Stimulated activated CD4-positive, alpha-beta T cell treated with anti-CD3 and anti-CD28 coated beads, Interleukin-4, amount 100 ng/mL, for 4 hours (primary cell): ENCODE measurements around the gene RPUSD3.
"Not testable (repeated sequence)": the region's sequence is repeated elsewhere in the genome, so short reads cannot be mapped to it uniquely, and the experiment has no call there.

Source experiments
- DNase-seq, 2 experiments: peaks; one replicate each; pipeline ENCODE4 v3.0.0-alpha.2; 2020

The RPUSD3 gene, protein sequence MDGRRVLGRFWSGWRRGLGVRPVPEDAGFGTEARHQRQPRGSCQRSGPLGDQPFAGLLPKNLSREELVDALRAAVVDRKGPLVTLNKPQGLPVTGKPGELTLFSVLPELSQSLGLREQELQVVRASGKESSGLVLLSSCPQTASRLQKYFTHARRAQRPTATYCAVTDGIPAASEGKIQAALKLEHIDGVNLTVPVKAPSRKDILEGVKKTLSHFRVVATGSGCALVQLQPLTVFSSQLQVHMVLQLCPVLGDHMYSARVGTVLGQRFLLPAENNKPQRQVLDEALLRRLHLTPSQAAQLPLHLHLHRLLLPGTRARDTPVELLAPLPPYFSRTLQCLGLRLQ

DNA sequence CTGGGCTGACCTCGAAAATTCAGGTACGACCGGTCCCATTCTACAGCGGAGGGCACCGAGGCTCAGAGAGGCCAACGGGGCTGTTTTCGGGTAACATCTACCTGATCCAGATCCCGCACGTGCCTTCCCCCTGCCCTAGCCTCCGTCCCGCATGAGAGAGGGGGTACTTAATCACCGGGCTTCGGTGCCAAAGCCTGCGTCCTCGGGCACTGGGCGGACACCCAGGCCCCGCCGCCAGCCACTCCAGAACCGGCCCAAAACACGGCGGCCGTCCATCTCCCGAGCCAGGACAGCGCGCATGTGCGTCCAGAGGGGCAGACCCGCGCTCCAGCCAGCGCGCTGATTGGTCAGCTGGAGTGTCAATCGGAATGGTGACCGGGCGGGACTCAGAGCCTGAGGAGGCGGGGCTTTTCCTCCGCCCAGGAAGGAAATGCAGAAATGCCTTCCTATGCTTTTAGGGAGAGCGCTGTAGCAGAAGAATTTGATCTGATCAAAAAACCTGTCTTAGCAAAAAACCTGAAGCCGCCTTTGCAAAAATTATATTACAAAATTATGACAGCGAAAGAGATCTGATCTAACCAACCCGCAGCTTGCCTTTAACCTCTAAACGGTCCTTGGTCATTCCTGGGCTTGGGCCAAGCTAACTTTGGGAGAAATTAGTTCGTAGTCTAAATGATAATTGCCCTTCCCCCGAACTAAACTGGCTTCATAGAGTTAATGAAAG is at the start of gene RPUSD3:
Gene RPUSD3 (minus strand): TSS at position 294 of the 724 bp plus-strand sequence. CDS start 18 bp downstream, at position 276.
- peak; percentile 92 to 98 for DNase-seq

DNA sequence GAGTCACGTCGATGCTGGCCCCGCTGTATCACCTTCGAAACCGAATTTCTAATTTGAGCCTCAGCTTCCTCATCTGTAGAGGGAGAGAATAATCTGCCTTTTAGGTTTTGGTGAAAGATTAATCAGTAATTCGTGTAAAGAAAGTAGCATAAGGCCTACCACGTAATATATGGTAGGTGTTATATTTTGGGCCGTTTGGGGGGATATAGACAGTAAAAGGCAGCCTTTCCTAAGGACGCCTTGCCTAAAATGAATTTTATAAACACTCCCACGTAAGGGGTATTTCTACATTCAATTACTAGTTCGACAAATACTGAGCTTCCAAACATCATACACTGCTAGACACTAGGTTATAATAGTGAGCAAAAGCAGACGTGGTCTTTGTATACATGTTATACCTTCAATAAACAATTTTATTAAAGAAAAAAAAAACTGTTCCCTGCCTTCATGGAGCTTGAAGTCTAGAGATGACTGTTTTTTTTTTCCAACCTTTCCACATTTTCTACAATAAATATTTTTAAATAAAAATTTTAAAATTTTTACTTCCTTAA is 47.3 kb upstream of the RPUSD3 start:
- no peak for DNase-seq

DNA sequence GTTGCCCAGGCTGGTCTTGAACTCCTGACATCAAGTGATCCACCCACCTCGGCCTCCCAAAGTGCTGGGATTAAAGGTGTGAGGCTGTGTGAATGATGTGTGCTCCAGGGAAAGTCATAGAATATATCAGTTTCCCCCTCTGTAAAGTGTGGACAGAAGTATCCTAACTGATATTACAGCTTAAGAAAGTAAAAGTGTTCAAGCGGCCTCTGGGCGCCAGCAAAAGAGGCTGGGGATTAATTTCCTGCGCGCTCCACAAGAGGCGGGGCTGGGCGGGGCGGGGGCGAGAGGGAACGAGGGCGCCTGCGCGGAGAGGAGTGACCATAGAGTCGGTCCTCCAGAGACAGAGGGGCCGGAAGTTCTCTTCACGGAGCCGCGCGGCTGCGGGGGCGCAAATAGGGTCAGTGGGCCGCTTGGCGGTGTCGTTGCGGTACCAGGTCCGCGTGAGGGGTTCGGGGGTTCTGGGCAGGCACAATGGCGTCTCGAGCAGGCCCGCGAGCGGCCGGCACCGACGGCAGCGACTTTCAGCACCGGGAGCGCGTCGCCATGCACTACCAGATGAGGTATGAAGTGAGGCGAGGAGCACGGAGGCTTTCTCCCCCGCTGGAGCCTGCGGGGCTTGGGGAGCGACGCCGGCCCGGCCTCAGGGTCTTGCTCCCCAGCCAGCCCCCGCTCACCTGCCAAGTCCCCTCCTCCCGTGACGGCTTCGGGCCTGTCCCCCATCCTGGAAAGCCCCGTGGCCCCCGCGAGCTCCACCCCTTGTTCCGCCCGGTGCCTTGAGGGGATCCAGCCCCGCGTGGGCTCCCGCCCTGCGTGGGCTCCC is 46.7 kb upstream of the RPUSD3 start, which contains the start of gene JAGN1:
Gene JAGN1 (plus strand): TSS at position 362 of the 823 bp plus-strand sequence. CDS start 113 bp downstream, at position 475.
- peak; percentile 93 to 94 for DNase-seq

DNA sequence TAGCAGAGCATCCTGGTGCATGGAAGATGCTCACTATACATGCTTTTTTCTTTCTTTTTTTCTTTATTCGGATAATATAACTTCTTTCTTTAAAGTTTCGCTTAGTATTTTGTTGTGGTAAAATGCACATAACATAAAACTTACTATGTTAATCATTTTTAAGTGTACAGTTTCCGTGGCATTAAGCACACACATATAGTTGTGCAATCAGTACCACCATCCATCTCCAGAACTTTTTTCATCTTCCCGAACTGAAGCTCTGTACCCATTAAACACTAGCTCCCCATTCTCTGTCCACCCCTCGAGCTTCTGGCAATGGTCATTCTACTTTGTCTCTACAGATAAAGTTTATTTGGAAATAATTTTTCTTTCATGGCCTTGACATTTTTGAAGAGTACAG is 45.6 kb upstream of the RPUSD3 start:
- no peak for DNase-seq

DNA sequence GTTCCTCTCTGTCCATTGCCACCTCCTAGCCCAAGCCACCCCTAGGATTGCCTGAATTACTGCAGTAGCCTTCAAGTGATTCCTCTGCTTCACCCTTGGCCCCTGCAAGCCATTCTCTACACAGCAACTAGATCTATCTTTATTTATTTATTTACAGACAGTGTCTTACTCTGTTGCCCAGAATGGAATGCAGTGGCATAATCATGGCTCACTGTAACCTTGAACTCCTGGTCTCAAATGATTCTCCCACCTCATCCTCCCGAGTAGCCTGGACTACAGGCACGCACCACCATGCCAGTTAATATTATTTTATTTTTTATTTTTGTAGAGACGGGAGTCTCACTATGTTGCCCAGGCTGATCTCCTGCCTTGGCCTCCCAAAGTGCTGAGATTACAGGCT is 44.7 kb upstream of the RPUSD3 start:
- DNase-seq: no peak

DNA sequence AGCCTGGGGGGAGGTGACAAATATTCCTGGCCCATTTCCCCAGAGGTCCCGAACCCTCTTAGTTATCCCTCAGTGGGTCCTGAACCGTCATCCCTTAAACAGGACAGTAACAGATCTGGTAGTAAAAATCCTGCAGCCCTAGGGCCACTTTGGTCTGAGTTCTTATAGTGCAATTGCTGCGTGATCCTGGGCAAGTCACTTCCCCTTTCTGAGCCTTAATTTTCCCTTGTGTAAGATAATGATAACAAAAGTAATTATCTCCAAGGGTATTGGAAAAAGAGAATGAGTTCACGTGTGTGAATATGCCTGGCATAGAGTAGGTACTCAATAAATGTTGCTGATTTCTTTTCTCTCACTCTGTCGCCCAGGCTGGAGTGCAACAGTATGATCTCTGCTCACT is 43.7 kb upstream of the RPUSD3 start:
- no peak for DNase-seq

DNA sequence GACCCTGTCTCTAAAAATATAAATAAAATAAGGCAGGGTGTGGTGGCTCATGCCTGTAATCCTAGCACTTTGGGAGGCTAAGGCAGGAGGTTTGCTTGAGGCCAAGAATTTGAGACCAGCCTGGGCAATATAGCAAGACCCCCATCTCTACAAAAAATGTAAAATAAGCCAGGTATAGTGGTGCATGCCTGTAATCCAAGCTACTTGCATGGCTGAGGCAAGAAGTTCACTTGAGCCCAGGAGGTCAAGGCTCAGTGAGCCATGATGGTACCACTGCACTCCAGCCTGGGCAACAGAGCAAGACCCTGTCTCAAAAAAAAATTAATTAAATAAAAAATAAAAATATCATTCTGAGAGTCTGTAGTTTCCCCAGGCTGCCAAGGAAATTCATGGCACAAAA is 42.5 kb upstream of the RPUSD3 start:
- DNase-seq: no peak

DNA sequence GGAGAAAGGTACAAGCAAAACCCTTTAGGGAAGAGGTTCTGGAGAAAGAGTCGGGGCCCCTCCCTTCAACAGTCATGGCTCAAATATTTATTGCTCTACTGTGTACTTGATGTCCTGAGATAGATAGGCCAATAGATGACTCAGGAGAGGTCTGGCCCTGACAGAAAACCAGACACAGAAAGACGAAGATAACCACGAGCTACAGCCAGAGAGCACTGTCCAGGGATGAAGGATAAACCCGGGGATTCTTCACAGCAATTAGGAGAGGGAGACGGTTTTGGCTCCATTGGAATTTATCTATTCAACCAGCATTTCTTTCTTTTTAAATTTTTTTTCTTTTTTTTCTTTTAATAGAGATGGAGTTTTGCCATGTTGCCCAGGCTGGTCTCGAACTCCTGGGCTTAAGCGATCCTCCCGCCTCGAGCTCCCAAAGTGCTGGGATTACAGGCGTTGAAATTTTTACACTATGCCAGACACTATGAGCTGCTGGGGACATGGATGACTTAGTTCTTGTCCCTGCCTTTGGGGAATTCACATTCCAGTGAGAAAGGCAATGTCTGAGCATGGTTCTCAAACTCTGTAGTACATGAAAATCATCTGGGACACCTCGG is 40.9 kb upstream of the RPUSD3 start:
- no peak for DNase-seq

DNA sequence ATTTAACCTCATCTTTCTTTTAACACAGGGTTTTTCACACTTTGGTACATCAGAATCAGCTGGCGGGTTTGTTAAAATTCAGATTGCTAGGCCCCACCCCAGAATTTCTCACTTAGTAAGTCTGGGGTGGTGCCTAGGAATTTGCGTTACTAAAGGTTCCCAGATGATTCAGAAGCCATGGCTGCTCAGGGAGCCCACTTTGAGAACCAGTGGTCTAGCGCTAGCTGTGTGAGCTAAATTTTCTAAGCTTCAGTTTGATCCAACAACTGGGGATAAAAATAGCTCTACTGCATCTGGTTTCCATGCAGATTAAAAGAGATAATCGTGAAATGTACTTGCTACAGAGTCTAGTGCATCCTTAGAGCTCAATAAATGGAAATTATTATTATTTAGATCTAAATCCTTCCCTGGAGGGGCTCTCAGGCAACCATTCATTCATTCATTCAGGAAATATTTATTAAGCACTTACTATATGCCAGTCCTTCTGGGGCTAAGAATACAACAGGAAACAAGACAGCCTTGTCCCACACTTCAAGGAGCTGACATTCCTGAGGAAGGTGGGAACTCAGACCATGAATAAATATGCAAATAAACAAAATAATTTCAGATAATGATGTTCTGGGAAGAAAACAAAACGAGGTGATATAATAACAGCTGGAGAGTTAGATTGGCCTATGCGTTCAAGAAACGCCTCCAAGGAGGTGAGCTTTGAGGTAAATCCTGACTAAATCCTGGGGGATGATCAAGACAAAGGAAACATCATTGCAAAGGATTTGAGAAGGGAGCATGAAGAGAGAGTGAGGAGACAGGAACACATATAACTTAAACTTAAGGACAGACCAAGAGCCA is 40.1 kb upstream of the RPUSD3 start:
- no peak for DNase-seq

DNA sequence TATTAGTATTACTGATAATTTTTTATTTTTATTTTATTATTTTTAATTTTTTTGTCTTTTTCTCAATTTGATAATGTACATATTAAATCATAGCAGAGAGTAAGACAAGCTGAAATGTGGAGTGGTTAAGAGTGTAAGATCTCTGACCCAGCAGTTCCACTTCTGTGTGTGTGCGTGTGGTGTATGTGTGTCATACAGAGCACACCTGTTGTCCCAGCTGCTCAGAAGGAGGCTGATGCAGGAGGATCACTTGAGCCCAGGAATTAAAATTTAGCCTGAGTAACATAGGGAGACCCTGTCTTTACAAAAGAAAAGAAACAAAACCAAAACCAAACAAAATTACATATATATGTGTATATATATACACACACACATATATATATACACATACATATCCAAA is 37.6 kb upstream of the RPUSD3 start:
- no peak for DNase-seq

DNA sequence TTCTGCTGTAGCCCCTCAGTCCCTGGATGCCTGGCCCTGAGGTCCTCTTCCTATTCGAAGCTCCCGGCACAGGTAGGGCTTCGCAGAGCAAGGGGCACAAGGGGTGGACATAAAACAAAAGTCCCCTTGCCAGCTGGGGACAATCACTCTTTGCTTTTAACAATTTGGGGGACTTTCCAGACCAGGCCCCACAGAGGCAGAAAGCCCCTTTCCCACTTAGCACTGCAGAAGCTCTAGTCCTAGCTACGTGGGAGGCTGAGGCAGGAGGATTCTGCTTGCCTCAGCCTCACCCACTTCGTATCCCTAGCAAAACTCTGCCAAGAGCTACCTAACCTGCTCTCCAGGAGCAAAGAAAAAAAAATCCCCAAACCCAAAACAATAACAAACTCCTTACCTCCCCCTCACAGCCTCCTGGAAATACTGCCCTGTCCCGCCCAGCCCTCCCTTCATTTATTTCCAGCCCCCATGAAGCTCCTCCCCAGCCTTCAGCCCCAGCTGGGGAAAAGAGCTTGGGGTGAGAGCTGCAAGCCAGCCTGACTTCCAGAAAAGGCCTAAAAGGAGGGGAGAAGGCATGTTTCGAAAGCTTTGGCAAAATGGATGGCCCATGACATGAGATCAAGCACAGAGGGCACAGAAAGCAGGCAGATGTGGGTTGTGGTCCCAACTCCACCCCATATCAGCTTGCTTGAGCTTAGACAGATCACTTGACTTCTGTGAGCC is 36.2 kb upstream of the RPUSD3 start, which contains the start of gene CIDEC:
Gene CIDEC (minus strand): TSS at position 424 of the 720 bp plus-strand sequence. CDS start 1,767 bp downstream, outside the sequence.
- DNase-seq: no peak

DNA sequence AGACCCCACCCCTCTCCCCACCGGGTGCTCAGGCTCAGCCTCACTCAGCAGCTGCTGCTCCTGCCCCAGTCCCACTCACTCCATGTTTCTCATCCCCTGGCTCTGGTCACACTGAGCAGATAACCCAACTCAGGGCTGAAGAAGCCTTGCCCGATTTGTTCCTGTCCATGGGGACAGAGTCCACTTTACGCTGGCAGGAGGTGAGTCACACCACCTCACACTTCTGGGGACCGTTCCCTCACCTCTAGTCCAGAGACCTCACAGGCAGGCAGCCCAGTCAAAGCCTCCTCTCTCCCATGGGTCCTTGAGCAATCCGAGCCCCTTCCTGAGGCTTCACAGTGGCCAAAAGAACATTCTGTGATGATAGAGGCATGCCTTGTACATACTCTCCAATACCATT is 34.9 kb upstream of the RPUSD3 start:
- no peak for DNase-seq

DNA sequence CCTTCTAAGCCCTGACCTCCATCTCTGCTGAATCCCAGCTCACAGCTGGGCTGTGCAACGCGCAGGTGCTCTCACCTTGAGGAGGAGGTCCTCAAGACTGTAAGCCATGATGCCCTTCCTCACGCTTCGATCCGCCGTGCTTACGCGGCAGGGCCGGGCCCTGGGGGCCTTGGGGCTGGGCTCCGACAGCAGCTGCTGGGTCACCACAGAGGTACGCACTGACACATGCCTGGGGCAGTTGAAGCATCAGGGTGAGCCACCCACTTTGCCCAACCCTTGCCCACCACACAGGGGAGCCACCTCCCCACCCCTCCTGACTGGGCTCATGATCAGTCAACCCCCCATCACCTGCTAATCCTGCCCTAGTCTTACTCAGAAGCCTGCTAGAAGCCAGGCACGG is 33.2 kb upstream of the RPUSD3 start:
- DNase-seq: no peak

DNA sequence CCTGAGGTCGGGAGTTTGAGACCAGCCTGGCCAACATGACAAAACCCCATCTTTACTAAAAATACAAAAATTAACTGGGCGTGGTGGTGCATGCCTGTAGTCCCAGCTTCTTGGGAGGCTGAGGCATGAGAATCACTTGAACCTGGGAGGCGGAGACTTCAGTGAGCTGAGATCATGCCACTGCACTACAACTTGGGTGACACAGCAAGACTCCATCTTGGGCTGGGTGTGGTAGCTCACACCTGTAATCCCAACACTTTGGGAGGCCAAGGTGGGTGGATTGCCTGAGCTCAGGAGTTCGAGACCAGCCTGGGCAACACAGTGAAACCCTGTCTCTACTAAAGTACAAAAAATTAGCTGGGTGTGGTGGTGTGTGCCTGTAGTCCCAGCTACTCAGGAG is 32.4 kb upstream of the RPUSD3 start:
- DNase-seq: not testable (repeated sequence)

DNA sequence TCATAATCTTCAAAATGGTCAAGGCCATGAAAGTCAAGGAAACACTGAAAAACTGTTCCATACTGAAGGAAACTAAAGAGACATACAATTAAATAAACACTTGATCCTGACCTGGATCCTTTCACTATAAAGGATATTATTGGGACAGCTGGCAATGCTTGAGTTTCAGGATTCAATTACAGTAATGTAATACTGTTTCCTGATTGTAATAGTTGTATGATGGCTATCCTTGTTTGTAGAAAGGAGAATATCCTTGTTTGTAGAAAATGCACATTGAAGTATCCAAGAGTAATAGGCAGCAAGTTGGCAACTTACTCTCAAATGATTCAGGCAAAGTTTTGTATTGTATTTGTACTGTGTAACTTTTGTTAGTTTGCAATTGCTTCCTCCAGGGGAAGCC is 31.6 kb upstream of the RPUSD3 start:
- DNase-seq: no peak

DNA sequence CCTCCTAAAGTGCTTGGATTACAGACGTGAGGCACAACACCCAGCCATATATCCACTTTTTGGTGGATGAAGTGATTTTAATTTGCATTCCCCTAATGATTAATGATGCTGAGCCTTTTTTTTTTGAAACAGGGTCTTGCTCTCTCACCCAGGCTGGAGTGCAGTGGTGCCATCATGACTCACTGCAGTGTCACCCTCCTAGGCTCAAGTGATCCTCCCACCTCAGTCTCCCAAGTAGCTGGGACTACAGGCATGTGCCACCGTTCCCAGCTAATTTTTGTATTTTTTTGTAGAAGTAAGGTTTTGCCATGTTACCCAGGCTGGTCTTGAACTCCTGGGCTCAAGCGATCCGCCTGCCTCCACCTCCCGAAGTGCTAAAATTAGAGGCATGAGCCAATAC is 28.3 kb upstream of the RPUSD3 start:
- DNase-seq: not testable (repeated sequence)

DNA sequence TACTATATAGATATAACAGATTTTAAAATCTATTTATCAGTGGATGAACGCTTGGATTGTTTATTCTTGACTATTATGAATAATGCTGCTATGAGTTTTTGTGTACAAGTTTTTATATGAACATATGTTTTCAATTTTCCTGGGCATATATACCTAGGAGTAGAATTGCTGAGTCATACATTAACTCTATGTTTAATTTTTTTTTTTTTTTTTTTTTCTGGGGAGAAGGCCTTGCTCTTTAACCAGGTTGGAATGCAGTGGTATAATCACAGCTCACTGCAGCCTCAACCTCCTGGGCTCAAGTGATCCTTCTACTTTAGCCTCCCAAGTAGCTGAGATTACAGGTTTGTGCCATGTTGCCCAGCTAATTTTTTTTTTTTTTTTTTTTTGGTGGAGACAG is 27.2 kb upstream of the RPUSD3 start:
- no peak for DNase-seq

DNA sequence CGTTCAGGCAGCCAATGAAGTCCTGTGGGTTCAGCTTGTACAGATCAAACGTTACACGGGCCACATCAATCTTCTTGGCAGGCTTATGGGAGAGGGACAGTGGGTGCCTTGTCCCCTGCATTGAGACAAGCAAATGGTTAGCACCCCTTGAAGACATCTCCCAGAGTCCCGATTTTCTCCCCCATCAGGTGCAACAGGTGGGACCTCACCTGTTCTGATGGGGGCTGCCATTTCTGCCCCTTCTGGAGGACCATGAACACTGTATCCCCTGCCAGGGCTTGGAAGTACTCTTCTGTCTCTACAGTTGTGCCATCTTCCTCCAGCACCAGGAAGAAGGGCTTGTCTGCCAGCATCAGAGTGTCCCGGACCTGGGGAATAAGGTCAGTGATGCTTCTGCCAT is 26.1 kb upstream of the RPUSD3 start:
- no peak for DNase-seq

DNA sequence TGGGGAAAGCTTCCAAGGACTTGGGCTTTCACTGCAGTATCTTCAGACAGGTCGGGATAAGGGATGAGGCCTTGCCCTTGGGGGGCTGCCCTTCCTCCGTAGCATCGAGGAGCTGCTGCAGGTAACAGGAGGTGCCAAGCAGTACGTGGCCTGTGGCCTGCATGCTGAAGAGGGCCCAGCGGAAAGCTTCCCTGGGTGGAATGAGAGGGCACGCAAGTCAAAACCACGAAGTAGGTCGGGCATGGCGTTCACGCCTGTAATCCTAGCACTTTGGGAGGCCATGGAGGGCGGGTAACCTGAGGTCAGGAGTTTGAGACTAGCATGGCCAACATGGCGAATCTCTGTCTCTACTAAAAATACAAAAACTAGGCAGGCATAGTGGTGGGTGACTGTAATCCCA is 23.3 kb upstream of the RPUSD3 start:
- no peak for DNase-seq

DNA sequence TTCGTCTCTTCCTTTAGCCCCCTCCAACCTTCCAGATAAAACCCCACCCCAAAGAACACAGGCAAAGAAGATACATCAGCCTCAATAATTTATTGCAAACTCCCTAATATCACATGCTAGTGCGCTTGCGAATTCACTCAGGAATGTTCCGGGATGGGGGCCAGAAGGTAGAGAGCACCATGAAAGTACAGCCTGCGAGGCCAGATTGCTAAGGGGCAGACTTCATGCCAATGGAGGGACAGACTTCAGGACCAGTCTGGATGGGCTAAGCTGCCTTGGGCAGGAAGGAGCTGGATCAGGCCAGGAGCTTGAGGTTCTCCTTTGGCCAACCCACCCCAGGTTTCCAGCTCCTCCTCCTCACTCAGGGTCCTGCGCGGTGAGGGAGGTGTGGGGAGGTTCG is 22.8 kb upstream of the RPUSD3 start:
- DNase-seq: no peak

DNA sequence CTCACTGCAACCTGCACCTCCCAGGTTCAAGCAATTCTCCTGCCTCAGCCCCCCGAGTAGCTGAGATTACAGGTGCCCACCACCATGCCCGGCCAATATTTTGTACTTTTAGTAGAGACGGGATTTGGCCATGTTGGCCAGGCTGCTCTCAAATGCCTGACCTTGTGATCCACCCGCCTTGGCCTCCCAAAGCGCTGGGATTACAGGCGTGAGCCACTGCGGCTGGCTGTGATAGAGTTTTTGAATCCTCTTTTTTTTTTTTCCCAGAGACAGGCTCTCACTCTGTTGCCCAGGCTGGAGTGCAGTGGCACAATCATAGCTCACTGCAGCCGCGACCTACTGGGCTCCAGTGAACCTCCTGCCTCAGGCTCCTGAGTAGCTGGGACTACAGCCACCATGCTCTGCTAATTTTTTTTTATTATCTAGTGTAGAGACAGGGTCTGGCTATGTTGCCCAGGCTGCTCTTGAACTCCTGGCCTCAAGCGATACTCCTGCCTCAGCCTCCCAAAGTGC is 21.4 kb upstream of the RPUSD3 start:
- not testable (repeated sequence) for DNase-seq
